ENCODE data around the gene SYNDIG1.

The SYNDIG1 gene

DNA sequence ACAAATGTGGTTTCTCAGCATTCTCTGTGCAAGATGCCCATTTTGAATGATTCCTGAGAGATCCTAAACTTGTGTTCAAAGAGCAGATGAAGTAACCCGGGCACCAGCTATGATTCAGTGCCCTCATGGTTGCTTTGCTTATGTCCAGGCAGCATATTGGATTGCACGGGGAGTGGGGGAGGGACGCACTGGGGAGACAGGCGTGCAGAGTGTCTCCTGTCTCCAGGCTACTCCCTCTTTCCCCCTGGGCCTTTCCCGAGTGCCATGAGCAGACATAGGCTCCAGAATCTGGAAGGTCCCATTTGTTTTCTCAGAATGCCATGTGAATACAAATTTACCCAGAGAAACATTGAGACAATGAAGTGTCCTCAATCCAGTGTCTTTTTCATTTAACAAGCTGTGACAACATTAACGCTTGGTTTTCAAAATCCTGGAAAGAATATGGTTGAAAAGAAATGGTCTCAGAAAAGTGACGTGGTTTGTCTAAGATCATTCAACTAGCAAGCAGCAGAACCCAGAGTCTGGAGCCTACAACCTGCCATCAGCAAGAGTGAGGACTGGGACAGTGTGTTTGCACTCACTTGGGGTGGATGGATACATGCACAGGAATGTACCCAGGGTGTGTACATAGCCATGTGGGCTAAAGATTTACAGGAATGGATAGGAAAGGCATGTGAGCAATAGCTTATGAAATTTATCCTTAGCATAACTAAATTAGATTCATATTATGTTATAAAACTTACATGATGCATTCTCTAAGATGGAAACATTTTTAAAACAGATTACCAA, 4.2 kb downstream of the SYNDIG1 start:
- no peak for DNase-seq

DNA sequence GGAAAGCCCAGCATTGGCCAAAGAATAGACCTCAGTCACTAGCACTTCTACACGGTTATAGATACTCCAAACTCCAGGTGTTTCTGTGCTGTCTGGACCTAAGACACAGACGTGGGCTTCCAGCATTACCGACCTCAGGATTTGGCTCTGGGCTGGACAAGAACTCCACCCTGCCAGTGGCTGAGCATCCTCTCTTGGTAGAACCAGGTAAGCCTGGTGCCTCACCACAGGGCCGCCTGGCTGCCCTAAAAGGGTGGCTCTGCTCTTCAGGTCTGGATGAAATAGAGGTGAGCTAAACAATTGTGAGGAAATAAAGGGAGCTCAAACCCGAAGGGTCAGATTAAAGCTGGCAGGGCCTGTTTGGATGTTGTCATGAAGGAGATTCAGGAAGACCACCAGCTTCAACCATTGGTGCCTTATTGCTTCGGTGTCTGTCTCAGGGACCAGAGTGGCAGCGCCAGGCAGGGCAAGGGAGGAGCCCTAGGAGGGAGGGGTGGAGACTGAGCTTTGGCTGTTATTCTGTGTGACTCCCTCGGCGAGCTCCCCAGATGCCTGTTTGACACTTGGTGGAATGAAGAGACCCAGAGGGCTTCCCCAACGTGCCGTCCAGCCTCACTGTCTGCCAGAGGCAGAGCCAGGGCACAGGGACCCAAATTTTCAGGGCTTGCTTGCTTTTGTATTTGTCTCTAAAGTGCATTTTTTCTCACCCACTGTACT, 8.6 kb downstream of the SYNDIG1 start:
- DNase-seq, result no peak

- DNase-seq, result no peak
These were observed 9.2 kb downstream of the SYNDIG1 start for GRCh38 chr20:24478584-24478983.

DNA sequence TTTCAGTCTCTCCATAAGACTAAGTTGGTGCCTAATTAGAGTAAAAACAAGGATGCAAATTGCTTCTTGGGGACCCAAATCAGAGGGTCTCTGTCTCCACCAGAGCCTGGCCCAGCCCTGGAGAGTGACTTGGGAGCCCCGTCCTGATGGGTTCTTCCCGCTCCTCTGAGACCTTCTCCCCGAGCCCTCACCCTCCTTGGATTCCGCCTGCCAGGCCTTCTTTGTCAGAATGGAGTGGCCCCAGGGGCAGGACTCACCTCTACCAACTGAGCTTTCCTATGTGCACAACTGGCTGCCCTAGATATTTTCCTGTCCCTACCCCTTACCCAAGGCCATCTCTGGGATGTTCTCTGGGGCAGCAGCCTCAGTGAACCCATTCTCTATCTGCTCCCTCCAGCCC, 9.7 kb downstream of the SYNDIG1 start:
- DNase-seq, result no peak

DNA sequence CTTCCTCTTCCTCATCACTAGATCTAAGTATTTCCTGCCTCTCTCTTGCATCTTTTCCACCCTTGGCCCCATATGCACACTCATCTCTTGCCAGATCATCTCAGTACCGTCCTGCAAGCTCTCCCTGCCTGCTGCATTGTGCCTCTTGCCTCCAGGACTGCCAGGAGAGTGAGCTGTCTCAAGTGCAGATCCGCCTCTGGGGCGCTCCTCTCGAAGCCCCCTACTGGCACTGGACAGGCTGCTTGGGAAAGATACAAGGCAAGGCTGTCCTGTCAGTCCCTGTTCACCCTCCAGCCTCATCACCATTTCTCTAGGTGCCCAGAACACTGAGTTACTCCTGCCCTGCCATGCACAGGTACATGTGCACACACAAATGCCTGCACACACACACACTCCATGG, 10.2 kb downstream of the SYNDIG1 start:
- DNase-seq, result no peak

DNA sequence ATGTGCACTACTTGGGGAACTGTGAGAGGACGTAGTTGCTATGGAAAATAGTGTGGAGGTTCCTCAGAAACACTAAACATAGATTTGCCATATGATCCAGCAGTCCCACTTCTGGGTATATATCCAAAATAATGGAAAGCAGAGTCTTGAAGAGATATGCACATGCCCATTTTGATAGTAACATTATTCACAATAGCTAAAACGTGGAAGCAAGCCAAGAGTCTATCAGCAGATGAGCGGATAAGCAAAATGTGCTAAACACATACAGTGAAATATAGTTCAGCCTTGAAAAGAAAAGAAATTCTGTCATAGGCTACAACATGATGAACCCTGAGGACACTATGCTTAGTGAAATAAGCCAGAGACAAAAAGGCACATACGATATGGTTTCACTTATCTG, 11.1 kb downstream of the SYNDIG1 start:
- no peak for DNase-seq

DNA sequence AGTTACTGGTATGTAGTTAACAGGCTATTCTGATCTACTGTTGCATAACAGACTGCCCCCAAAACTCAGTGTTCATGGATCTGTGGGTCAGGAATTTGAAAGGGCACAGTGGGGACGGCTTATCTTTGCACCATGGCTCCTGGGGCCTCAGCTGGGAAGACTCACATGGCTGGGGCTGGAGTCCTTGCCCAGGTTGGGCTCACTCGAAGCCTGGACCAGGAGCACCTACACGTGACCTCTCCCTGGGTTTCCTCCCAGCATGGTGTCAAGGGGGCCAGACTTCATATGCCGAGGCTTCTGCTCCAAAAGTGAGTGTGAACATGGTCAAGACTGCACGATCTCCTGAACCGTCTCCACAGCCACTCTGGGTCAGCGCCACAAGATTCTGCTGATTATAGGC, 11.7 kb downstream of the SYNDIG1 start:
- no peak for DNase-seq

DNA sequence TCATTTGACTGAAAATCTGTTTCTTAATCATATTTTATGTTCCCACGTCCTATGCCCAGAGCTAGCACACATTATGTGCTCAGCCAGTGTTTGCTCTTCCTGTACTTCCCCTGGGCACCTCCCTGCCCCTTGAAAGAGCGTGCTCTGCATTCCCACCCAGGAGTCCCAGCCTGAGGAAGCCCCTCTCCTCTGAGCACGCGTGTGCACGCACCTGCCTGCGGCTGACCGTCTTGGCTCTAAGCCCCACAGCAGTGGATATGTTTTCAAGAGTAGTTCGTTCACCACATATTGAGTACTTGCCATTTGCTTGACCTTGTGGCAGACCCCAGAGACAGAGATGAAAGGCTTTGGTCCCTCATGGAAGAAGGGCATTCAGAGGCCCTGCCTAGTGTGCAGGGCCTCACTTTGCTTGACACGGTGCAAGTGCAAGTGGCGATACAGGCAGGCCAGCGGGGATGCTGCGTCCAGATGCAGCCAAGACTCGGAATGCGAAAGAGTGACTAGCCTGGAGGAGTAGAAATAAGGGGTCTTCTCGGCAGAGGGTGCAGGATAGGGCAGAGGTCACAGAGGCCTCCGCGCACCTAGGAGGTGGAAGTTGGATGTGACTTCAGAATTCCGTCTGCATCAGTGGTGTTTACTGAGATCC, 14.1 kb downstream of the SYNDIG1 start:
- no peak for DNase-seq

GRCh38 chr20:24484081-24484450, 14.6 kb downstream of the SYNDIG1 start:
- DNase-seq, result no peak

DNA sequence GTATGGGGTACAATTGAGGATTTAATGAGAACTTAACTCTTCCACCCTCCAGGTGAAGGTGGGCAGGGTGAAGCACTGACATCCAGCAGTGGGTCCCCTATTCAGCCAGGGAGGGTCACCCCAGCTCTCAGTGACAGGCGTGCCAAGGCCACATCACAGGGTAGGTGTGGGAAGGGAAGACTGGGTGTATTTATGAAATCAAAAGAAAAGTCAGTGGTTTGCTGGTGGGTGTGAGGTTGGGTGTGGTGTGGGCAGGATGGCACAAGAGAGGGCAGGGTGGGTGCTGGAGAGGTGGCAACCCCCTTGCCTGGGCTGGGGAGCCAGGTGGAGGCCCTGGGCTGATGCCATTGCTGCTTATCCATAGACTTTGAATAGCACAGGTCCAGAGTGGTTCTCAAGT, 16.6 kb downstream of the SYNDIG1 start:
- no peak for DNase-seq

GRCh38 chr20:24487240-24487639, 17.8 kb downstream of the SYNDIG1 start:
- no peak for DNase-seq

DNA sequence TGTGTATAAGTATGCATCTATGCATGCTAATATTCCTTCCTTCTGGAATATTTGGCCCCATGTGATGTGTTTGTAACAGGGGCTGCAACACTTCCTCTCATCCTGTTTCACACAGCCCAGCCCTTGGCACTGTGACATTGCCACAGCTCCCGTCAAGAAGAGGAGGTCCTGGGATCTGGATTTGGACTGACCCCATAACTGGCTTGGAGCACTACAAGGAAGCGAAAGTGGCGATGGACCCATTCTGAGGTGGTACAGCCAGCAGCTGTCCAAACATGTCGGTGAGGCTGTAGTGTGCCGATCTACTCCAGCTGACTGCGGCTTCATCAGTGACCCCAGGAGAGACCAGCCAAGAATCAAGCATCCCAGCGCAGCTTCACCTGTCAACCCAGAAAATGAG, 18.2 kb downstream of the SYNDIG1 start:
- no peak for DNase-seq

DNA sequence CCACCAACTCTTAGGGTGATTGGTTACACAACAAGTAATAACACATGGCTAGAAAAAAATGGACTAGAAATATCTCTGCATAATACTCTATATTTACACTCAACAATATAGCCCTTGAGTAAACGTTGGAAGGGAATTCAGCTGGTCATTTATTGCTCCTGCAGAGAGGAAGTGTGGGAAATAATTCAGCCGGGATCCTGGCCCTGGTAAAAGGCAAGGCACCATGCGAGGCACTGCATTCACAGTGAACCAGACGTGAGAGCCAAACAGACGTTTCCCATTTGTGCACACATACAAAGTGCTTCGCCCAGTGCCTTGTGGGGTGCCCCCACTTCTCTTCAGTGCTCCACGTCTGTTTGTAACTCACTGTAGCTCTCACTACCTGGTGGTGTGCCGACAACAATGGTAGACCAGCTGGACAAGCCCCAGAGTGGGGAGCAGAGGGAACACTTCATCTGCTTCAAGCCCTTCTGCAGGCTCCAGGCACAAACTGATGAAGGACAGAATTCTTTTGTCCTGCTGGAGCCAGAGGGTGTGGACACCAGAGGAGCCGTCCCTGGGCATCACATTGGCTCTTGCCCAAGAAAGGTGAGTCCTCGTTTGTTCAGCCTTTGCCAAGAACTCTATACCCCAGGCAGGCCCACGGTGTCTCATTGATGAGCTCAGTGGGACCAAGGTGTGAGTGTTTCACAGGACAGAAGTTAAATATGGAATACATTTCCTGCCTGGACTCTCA, 18.8 kb downstream of the SYNDIG1 start:
- DNase-seq, result no peak

DNA sequence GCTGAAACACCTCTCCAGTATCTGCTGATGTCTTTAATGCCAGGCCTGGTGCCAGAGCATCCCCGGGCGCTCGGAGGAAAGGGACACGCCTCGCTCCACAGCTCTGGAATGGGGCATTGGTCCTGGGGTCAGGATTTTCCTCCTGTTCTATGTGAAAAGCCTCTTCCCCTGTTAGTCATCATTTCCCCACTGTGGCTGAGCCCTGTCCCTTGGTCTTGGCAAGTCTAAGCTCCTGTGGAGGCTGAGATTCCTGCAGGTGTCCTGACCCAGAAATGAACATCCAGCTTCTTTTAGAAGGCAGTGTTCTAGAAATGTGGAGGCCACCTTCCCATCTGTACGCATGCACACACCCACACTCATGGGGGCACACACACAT, 19.4 kb downstream of the SYNDIG1 start:
- no peak for DNase-seq

DNA sequence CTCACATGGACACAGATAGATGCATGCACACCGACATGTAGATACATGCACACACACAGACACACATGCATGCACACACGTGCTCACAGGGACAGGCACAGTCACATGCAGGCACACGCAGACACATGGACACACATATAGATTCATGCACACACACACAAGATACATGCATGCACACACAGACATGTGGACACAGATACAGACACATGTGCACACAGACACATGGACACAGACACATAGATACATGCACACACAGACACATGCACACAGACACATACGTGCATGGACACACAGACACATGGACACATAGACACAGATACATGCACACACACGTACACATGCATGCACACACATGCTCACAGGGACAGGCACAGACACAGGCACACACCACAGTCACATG, 19.8 kb downstream of the SYNDIG1 start:
- DNase-seq, result no peak

DNA sequence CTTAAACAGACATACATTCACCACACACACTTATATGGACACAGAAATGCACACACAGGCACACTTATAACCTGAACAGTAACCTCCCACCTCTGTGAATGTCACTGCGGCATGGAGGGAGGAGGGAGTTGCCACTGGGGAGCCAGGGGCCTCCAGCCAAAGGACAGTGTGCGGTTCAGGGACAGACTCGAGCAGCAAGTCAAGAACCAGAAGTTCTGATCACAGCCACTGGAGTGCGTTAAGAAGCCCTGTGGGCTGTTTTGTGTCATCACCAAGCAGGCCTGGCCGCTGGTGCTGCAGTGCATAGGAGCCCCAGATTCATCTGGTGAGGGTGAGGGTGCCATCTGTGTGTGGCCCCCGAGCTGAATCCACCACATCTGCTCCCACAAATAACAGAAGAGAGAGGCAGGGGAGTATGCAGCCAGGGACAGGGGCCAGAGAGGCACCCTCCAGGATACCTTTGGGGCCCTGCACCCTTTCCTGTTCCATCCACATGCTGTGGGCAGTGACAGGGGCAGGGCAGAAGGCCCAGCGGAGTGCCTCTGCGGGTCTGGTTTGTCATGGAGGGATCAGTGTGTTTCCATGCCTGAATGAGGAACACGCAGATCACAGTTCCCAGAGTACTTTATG, 20.3 kb downstream of the SYNDIG1 start:
- no peak for DNase-seq

DNA sequence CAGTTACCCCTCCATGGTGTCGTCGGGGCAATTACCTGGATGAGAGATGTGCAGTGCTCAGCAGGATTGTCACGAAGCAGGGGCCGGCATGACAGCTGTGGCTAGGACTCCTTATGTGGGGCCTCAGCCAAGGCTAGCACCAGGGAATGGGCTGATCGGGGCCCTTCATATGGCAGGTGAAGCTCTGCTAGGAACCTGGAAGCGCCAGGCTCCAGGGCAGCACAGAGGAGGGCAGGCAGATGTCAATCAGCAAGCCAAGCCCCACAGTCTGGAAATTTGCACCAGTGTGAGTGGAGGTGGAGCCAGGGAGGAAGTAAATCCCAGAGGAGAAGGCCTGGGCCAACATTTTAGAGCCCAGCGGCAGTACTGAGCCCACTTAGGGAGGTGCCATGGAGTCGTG, 21.2 kb downstream of the SYNDIG1 start:
- no peak for DNase-seq

DNA sequence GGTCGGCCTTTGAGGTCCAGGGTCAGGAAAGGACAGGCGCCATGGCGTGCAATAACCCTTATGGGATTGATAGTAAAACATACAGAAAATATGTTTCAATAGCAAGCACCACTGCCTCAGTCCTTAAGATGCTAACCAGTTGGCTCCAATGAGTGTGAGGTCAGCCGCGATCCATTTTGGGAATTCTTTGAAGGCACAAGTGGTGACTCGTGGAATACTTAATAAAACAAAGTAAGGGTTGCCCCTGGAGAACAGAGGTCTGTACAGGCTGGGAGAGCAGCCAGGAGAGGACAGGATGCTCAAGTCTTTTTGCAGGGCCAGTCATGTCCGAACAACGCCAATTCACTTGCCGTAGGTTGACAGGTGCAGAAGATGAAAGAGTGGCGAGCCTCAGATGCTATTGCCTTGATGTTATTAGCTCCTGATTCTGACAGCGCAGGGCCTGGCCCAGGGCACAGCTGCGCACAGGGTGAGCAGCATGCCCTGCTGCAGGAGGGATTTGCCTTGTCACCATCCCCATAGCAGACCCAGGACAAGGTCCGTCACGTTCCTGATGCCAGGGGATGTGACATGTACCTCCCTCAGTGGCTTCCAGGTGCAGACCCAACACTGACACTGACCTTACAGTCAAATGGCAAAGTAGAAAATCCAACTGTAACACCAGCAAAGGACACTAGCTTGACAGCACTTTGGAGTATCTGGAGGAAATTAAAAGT, 21.8 kb downstream of the SYNDIG1 start:
- DNase-seq, result no peak

DNA sequence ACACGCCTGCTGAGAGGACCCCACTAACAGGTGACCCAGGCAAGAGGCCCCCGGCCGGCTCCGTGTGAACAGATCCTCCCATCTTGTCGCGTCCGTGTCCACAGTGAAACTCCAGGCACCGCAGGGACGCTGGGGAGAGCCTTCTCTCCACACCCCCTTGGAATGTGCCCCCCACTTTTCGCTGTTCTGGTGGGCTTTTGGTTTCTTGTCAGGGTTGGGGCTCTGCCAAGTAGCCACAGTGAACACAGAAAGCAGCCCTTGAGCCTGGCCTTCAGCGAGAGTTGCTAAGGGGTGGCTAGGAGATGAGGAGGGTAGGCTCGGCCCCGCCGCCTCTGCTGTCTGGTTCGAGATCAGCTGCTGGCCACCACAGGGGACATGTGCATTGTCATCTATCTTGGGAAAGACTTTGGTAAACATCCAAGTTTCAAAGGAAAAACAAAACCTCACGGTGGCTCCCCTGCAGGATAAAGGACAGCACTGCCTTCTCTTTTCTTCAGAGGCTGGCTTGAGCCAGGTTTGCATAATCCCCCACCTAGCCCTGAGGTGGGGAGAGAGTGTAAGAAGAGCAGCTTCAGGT, 22.7 kb downstream of the SYNDIG1 start:
- DNase-seq, result no peak

DNA sequence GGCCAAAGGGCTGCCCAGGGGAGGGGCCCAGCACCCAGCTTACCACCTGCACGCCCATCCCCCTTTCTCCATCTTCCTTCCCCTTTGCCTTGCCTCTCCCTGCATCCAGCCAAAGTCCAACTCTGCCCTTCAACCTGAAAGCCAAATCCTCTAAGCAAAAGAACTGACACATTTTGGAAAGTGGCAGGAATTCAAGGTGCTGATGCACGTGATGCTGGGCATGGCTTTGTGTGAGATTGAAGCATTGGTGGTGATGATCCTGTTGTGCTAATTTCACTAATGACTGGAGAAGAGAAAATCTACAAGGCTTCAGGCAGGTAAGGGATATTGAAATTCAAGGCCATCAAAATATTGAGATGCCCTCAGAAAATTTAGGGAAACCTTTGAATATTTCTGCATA, 23.3 kb downstream of the SYNDIG1 start:
- DNase-seq, result no peak

GRCh38 chr20:24493181-24493580, 23.8 kb downstream of the SYNDIG1 start:
- DNase-seq, result no peak

Data from amniotic stem cell (primary cell).